ENCODE data around the gene WASF3.
"Not testable (repeated sequence)": the region's sequence is repeated elsewhere in the genome, so short reads cannot be mapped to it uniquely, and the experiment has no call there.

WASF3 gene

DNA sequence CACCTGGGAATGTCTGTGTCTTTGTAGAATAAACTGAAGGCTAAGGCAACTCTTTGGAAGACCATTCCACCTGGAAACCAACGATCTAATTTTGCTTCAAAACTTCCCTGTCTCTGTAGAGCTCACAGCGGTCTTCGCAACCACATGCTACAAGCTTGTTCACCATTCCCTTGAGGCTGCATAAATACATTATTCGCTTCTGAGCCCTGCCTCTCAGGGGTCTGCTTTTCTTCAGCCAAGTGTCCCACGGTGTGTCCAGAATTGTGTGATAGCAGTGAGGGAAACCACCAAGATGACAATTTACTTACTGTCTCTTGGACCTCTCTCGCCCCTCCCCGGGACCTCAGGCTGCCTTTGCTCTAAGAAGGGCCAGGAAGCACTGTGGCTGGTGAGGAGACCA lies 152.0 kb downstream of the WASF3 start:
- in situ Hi-C loops (cut with MboI; ENCODE audit: low sequenced_read_pairs), result no loop called here

DNA sequence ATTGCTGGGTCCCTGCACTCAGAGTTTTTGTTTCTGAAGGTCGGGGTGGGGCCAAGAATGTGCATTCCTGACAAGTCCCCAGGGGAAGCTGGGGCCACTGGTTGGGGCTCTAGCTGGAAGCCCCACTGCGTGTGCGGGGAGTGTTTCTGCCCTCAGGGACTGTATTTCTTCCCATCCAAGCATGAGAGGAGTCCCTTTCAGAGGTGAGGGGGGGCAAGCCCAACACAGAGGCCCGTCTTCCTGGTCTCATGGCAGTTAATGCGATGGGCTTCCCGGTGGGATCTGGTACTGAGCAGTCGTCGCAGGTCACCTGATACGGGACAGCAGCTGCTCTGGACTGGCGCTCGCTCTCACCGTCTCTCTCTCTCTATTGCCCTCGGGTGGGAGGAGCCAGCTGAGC lies 152.7 kb downstream of the WASF3 start:
- in situ Hi-C loops (cut with MboI; ENCODE audit: low sequenced_read_pairs), result no loop called here

DNA sequence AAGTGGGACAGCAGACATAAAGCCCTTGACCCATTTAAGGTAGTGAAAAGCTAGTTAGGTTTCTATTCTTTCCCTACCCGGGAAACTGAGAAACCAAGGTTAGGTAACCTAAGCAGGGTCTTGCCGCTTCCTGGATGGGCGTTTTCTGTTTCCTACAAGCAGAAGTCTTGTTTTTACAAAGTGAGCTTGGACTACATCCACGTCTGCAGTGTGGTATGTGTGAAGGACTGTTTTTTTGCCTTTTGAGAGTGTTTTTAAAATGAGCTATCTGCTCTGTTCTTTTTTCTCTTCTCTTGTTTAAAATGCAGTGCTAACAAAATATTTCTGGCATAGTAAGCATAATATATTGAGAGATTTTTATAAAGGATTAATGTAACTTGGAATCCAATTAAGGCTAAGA lies 153.7 kb downstream of the WASF3 start:
- in situ Hi-C loops (cut with MboI; ENCODE audit: low sequenced_read_pairs), result no loop called here

DNA sequence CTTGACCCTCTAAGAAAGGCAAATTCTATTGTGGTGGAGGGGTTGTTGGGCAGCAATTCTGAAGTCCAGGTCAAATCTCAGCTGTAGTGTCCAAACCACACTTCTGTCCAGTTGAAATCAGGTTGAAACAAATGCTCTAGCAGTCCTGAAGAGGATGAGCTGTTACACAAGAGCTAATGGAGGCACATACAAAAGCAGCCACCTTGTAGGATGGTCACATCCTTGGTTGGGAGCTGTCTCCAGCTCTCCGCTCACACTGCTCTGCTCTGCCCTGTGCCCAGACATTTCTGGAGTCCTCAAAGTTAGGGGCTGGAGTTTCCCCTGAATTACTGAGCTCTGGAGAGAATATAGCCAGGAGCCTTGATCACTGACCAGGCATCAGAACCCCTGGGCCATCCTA lies 155.9 kb downstream of the WASF3 start:
- in situ Hi-C loops (cut with MboI; ENCODE audit: low sequenced_read_pairs), result no loop called here

DNA sequence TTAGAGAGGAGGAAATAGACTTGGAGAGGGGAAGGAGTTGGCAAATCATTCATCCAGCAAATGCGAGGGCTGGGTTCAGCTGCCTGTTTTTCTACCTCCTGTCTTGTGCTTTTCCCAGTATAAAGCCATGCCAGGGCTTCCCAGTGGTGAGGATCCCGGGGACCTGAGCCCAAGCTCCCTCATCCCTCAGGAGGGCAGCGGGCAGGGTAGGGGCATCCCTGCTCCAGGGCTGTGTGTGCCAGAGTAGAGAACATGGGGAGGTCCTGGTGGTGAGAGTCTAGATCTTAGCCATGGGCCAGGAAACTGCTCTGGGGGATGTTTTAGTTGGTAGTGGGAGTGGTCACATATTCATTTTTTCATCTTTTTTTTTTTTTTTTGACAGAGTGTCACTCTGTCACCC lies 159.5 kb downstream of the WASF3 start:
- in situ Hi-C loops (cut with MboI; ENCODE audit: low sequenced_read_pairs), result no loop called here

DNA sequence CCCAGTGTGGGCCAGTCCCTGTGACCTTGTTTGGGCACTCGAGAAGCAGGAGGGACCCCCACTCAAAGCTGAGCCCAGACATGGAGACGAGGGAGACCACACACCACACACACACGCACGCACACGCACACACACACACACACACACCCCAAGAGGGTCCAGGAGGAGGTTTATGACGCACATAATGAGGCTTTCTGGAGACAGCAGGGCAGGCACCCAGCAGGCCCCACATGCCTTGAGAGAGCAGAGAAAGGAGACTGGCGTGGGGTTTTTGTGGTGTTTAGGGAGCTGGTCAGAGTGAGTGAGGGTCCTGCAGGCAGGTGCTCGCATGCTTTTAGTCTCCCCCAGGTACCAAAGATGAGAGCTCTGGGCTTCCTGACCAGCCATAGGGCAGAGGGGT lies 160.7 kb downstream of the WASF3 start:
- in situ Hi-C loops (cut with MboI; ENCODE audit: low sequenced_read_pairs), result no loop called here

DNA sequence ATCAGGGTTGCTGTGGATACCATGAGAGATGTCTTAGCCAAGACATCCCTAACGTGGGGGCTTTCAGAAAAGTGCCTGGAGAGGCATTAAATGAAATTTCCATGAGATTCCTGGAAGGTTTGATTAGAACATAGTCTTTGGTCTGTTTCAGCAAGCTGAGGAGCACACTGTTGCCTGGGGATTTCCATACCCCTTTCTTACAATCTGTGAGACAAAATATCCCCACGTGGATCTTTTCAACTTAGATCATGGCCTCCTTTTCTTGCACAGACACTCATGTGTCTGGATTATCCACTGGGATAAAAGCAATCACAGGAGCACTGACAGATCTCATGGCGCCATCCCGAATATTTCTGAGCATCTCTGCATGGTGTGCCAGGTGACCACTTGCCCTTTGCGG lies 161.4 kb downstream of the WASF3 start:
- in situ Hi-C loops (cut with MboI; ENCODE audit: low sequenced_read_pairs), result no loop called here

DNA sequence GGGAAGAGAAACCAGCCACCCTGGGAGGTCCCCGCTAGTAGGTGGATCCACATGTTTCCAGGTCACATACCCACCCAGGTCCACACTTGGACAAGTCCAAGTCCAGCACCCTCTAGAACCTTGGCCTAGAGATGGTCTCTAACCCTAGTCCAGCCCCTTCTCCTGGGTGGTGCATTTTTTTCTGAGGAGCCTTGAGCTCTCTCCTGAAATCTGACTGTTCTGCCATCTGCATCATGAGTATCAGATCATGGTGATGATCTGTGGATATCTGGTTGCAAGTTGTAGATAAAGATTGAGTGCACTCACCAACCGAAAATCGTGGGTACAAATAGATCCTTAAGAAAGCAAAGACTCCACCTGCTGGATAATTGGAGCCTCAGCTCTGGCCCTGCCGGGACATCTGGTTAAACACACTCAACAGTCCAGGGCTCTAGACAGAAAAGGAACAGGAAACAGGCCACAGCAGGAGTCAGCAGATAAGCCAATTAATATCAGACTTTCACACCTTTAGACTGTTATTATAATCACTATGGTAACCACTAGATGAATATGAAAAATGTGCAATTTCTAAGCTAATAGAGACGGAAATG lies 162.0 kb downstream of the WASF3 start:
- in situ Hi-C loops (cut with MboI; ENCODE audit: low sequenced_read_pairs), result no loop called here

DNA sequence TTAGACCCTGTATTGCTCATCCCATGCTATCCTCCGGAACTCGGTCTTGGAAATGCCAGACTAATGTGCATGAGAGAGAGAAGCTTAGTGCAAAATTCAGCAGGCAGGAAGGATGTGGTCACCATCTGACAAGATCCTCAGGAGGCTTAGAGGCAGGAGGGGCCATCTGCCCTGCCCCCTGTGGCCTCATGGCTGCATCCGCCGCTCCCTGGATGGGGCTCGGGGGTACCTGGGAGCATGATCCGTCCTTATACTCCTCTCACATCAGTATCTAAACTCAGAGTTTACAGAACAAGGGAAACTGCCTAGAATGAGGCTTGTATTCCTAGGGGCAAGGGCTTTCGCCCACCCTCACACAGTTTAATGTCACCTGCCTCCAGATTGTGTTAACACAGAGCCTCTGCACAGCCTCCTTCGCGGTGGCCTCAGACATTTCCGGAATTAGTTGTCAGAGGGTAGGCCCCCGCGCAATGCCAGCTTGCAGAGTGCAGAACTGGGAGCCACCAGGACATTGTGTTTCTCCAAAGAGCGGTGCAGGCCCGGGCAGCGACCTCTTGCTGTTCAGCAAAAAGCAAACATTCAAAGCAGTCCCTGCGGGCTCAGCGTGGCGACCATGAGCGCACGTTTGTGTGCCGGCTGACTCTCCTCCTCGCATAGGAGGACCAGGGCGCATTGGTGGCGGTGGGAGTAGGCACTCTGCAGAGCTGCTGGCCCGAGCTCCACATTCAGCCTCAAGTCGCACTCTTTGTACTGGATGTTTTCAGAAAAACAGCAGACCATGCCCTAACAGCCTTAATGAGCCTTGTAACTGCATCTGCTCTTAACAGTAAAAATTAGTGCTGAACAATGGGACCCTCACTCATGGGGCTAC lies 164.0 kb downstream of the WASF3 start:
- in situ Hi-C loops (cut with MboI; ENCODE audit: low sequenced_read_pairs), result no loop called here

DNA sequence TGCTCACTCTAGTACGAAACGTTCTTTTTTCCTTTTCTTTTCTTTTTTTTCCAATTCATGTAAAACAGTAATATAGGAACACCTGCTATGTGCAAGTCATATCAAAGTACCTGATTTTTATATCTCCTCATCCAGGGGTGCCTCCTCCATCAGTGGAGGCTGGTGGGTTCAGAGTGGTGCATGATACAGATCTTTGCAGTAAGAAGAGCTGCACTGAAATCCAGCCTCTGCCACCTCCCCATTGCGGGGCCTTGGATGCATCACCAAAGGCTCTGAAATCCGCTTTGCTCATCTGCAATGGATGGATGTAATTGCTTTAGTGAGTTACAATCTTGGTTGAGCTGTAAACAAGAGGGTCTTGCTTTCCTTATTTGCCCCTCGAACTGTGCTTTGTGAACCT lies 164.8 kb downstream of the WASF3 start:
- in situ Hi-C loops (cut with MboI; ENCODE audit: low sequenced_read_pairs), result no loop called here

DNA sequence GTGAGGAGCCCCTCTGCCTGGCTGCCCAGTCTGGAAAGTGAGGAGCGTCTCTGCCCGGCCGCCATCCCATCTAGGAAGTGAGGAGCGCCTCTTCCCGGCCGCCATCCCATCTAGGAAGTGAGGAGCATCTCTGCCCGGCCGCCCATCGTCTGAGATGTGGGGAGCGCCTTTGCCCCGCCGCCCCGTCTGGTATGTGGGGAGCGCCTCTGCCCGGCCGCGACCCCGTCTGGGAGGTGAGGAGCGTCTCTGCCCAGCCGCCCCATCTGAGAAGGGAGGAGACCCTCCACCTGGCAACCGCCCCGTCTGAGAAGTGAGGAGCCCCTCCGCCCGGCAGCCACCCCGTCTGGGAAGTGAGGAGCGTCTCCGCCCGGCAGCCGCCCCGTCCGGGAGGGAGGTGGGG lies 166.1 kb downstream of the WASF3 start:
- in situ Hi-C loops (cut with MboI; ENCODE audit: low sequenced_read_pairs), result not testable (repeated sequence)

DNA sequence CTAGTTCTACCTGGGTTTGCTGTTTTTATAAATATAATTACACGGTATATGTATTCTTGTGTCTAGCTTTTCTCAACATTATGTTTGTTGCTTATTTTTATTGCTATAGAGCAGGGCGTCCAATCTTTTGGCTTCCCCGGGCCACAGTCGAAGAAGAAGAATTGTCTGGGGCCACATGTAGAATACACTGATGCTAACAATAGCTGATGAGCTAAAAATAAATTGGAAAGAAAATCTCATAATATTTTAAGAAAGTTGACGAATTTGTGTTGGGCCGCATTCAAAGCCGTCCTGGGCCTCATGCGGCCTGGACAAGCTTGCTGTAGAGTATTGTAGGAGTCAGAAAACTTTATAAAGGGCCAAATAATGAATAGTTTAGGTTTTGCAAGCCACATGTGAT lies 169.2 kb downstream of the WASF3 start:
- in situ Hi-C loops (cut with MboI; ENCODE audit: low sequenced_read_pairs), result no loop called here

DNA sequence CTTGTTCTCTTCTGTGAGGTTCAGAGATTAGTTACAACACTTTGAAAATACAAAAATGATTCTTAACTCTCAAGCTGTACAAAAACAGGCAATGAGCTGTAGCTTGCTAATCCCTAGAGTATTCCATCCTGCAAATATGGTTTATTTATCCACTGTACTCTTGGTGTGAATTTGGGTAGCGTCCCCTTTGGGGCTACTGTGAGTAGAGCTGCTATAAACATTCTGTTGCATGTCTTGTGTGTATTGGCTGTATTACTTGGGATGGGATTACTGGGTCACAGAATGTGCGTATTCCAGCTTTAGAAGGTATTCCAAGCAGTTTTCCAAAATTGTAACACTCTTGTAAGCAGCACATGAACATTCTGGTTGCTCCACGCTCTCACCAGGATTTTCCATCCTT lies 169.6 kb downstream of the WASF3 start:
- in situ Hi-C loops (cut with MboI; ENCODE audit: low sequenced_read_pairs), result no loop called here

DNA sequence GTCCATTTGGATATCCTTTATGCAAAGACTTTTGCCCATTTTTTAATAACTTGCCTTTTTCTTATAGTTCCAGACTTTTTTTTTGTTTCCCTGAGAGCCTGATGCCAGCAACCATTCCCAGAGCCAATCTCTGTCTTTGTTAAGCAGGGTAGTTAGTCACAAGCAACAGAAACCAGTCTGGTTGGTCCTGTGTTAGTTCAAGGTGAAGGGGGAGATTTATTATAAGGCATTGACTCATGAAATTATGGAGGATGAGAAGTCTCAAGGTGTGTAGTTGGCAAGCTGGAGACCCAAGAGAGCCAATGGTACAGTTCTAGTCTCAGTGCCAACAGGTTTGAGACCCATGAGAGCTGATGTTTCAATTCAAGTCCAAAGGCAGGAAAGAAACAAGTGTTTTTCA lies 170.2 kb downstream of the WASF3 start:
- in situ Hi-C loops (cut with MboI; ENCODE audit: low sequenced_read_pairs), result no loop called here

DNA sequence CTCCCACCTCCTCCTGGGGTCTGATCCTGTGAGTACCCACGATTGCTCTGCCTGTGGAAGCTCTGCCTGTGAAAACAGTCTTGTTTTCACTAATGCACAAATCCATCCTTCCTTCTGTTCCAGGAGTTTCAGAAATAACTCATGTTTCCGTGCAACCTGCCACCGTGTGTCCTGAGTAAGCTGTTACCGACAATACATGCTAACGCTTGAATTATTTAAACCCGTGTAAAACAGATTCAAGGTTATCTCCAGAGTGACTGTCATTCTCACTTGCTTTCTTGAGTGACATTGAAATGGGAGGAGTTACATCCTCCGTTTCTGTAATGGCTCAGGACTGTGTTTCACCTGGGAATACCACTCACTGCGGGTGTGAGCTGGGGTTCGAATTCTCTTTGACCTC lies 178.2 kb downstream of the WASF3 start:
- in situ Hi-C loops (cut with MboI; ENCODE audit: low sequenced_read_pairs), result no loop called here
